Psoas muscle (tissue), 8 donors: Measurements from ENCODE around the gene CHD2. TPM values are rescaled to one million over a fixed set of nuclear protein-coding genes. Genes with fewer than 3 reads are reported as not detected.

Experiments
- ATAC-seq, 4 donors: fragments of 200-7000 bp; cut with Tn5 transposase; one replicate each; pipeline ENCODE4 v1.9.1; 2020; ENCODE audit warnings: moderate library complexity in 3 of 4, mild to moderate bottlenecking in 2 of 4
- DNase-seq, 2 donors: peaks; one replicate each; pipeline ENCODE4 v3.0.0-alpha.2; 2020
- H3K27ac ChIP-seq: fragments of 200-600 bp; one replicate; pipeline ENCODE4 v1.8.0; 2022
- H3K27me3 ChIP-seq, 3 donors: fragments of 200-600 bp in 1 of 3; one replicate each; pipeline versions ENCODE4 v1.6.1 to v1.8.0; 2013 to 2022; ENCODE audit warnings: low read length in 2 of 3, mild to moderate bottlenecking in 2 of 3, moderate library complexity in 1 of 3; ENCODE audit not compliant: insufficient read depth in 3 of 3
- H3K36me3 ChIP-seq, 2 donors: fragments of 200-600 bp in 1 of 2; one replicate each; pipeline versions ENCODE4 v1.6.1 to v1.8.0; 2013 to 2022; ENCODE audit warnings: low read depth in 1 of 2, mild to moderate bottlenecking in 1 of 2, moderate library complexity in 1 of 2; ENCODE audit not compliant: insufficient read depth in 1 of 2
- H3K4me1 ChIP-seq: fragments of 200-600 bp; one replicate; pipeline ENCODE4 v1.8.0; 2022
- H3K4me3 ChIP-seq: fragments of 200-600 bp; one replicate; pipeline ENCODE4 v1.8.0; 2022; ENCODE audit warnings: mild to moderate bottlenecking
- H3K9me3 ChIP-seq: fragments of 200-600 bp; one replicate; pipeline ENCODE4 v1.8.0; 2022
- CTCF ChIP-seq: fragments of 200-600 bp; IDR thresholded peaks from one replicate; pipeline ENCODE4 v1.8.0; 2022; ENCODE audit warnings: antibody characterized with exemption
- WGBS, 3 donors: extraction: QIAGEN DNeasy Blood & Tissue Kit; methylation state at CpG; one replicate each; pipeline versions ENCODE4 v1.1.6 to v1.1.7; 2013; 5-methylcytosine and 5-hydroxymethylcytosine counted together
- intact Hi-C, 2 donors: fragments of 100-400 bp; cut with DNase I; formaldehyde crosslinking; loops; one replicate each; pipeline versions ENCODE4 v1.11.0 to v1.14.2; 2022
- polyA plus RNA-seq, 3 donors: library from polyadenylated mRNA; stranded (reverse); fragments of 200-250 nt; gene quantifications; one replicate each; pipeline ENCODE4 v1.2.3, GENCODE V29; 2013
- total RNA-seq, 4 donors: library from RNA; stranded (reverse); fragmentation: NEBNext Ultra II Directional in 2 of 4; extraction: Animal tissue kit (Norgen Biotek cat#: 25700) in 2 of 4; gene quantifications; one replicate each; pipeline versions ENCODE4 v1.2.1 to v1.2.4, GENCODE V29; 2021 to 2023
- donor health status: healthy with polysubstance abuse.
- donor health status: DM: no; HTN: no; CAD: no; lungs with moderate emphysema.
- donor health status: Bipolar disorder and iron deficiency.
- donor health status: healthy.
- donor health status: DM: yes; HTN: yes; CAD: no.
- donor health status: DM: no; HTN: no; CAD: no.
- donor health status: DM: no; HTN: no; CAD: no.
- donor health status: DM: yes; HTN: yes; CAD: no.

The CHD2 gene
- total and polyA plus RNA-seq, 7 donors = 11.1 to 53.0 (median 40.9) TPM

- Histone ChIP-seq H3K4me1 (peaks cover 51% of the 10 kb centered on the region), H3K27ac (no peak overlapping the region), H3K36me3 (peaks cover 11 to 98% of the 10 kb centered on the region in 2 donors), H3K27me3 (no peaks in the 10 kb centered on the region), H3K4me3 (no peak overlapping the region), H3K9me3 (no peaks in the 10 kb centered on the region)
- ATAC-seq = no peak
- intact Hi-C loops = loop anchor here (5.0 kb wide), 2 partner anchors 34 to 39 kb away; no protein-coding TSS in a partner anchor
- WGBS, 3 donors = 91 to 98% (median 97%) methylated on average over 8 of the region's 8 CpGs
- no peak for DNase-seq
- no peak for TF ChIP-seq CTCF
These were observed 33.0 kb downstream of the CHD2 start for GRCh38 chr15:92932946-92933649.

GRCh38 chr15:92933831-92934230, 33.7 kb downstream of the CHD2 start:
- Histone ChIP-seq H3K36me3 (peaks cover 10 to 98% of the 10 kb centered on the region in 2 donors), H3K27ac (no peak overlapping the region), H3K4me1 (peaks cover 45% of the 10 kb centered on the region), H3K4me3 (no peak overlapping the region), H3K27me3 (no peaks in the 10 kb centered on the region), H3K9me3 (no peaks in the 10 kb centered on the region)
- no peak for TF ChIP-seq CTCF
- ATAC-seq = no peak
- intact Hi-C loops = loop anchor here (5.0 kb wide), 2 partner anchors 33 to 38 kb away; no protein-coding TSS in a partner anchor
- no peak for DNase-seq
- 92 to 100% (median 97%) methylated on average over 1 of the region's 1 CpG for WGBS, 3 donors

GRCh38 chr15:92934716-92935115, 34.6 kb downstream of the CHD2 start:
- ATAC-seq = no peak
- TF ChIP-seq CTCF = no peak
- no peak for DNase-seq
- Histone ChIP-seq H3K9me3 (no peaks in the 10 kb centered on the region), H3K4me3 (no peak overlapping the region), H3K36me3 (peaks cover 13 to 98% of the 10 kb centered on the region in 2 donors), H3K27ac (no peak overlapping the region), H3K27me3 (no peaks in the 10 kb centered on the region), H3K4me1 (peaks cover 36% of the 10 kb centered on the region)
- intact Hi-C loops = loop anchor here (5.0 kb wide), 3 partner anchors 33 to 78 kb away; no protein-coding TSS in a partner anchor
- WGBS, 3 donors = 87 to 93% (median 89%) methylated on average over 5 to 6 of the region's 6 CpGs

- no peak for TF ChIP-seq CTCF
- intact Hi-C loops = loop anchor here in 1 of 2 donors (5.0 kb wide), 1 partner anchor 76 kb away; no protein-coding TSS in a partner anchor
- H3K27me3 ChIP-seq = no peaks in the 10 kb centered on the region
- H3K4me1 ChIP-seq = peaks cover 23% of the 10 kb centered on the region
- no peak overlapping the region for H3K4me3 ChIP-seq
- no peak for DNase-seq
- 97 to 98% (median 97%) methylated on average over 2 of the region's 2 CpGs for WGBS, 3 donors
- no peak for ATAC-seq
- H3K27ac ChIP-seq = no peak overlapping the region
- H3K9me3 ChIP-seq = no peaks in the 10 kb centered on the region
- H3K36me3 ChIP-seq = peaks cover 13 to 96% of the 10 kb centered on the region in 2 donors
These were observed 36.0 kb downstream of the CHD2 start for GRCh38 chr15:92936138-92936537.
